ENCODE measurements around the gene MMP8. TPM values are rescaled to one million over a fixed set of nuclear protein-coding genes. Genes with fewer than 3 reads are reported as not detected.

The MMP8 gene
- total and polyA plus RNA-seq, 2 experiments from 2014 or later, result not detected

DNA sequence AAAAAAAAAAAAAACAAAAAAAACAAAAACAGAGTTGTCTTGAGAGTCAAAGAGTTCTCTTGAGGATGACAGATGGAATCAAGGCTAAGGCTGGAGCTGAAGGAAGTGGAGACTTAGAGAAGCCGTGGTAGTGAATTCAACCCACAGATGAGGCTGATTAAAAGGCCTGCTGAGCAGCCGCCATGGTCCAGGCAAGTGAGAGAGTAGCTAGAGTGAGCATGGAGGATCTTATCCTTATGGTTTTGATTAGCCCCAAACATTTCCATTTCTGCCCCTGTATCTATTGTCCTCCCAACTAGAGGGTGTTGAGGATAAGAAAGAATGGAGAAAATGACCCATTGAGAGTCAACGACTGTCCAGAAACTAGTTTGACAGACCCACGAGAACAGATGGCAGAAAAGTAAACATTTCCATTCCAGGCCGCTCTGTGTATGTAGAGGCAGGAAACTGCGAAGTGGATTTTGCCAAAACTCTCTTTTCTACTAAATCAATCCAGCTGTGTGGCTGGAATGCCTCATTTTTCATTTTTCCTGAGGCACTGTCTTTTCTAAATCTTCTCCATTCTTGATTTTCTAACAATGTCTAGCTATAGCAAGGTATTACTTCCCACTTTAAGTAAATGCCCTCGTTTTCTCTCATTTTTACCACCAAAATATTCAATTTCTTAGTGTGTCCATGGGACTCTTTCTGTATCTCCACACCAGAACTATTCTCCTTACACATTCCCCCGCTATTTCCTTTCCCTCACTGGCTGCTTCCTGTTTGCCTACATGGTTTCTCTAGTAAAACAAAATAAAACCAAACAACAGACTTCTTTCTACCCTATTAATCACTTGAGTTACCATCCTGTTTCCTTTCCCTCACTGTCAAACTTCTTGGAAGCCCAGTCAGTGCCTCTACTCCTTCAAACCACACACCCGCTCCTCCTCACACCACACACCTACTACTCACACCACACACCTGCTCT, 5.4 kb upstream of the MMP8 start:
- no peak overlapping the region for H3K27ac ChIP-seq
- H3K79me2 ChIP-seq (ENCODE audit: insufficient read depth), result no peaks in the 10 kb centered on the region
- TF ChIP-seq EZH2 (IDR thresholded peaks at IDR 0.05; ENCODE audit: insufficient read depth, poor library complexity, severe bottlenecking) (no peak), EZH2phosphoT487 (IDR thresholded peaks at IDR 0.05; ENCODE audit: insufficient read depth, low read depth) (no peak)
- 26 to 29% methylated on average over 9 of the region's 9 CpGs for WGBS, 2 experiments (ENCODE audit: low coverage in 1 of 2, low lambda C conversion rate in 2 of 2, missing lambda C conversion rate in 2 of 2)
- peaks cover 23% of the 10 kb centered on the region for H3K4me1 ChIP-seq (ENCODE audit: insufficient read depth)
- no peaks in the 10 kb centered on the region for H4K20me1 ChIP-seq (ENCODE audit: insufficient read depth)
- no peaks in the 10 kb centered on the region for H3K36me3 ChIP-seq (ENCODE audit: low read depth)
- H3F3A ChIP-seq (ENCODE audit: insufficient read depth), result peaks cover 17% of the 10 kb centered on the region; the same call in 1 of the 2 replicates
- H3K4me2 ChIP-seq (ENCODE audit: unreplicated experiment), result no peak overlapping the region
- H3K9ac ChIP-seq, result no peak overlapping the region
- H2AFZ ChIP-seq, result peak overlapping the region; percentile 65
- H3K9me2 ChIP-seq (ENCODE audit: insufficient read depth), result no peaks in the 10 kb centered on the region
- no peak overlapping the region for H3K4me3 ChIP-seq
- H3K9me3 ChIP-seq (ENCODE audit: low read depth), result no peaks in the 10 kb centered on the region
- in situ Hi-C loops (cut with MboI), result loop anchor here (10.0 kb wide), 1 partner anchor 205 kb away; no protein-coding TSS in a partner anchor
- peak; percentile 38 for DNase-seq
- H3K27me3 ChIP-seq (replicated peaks; ENCODE audit: insufficient read depth), result no peaks in the 10 kb centered on the region

DNA sequence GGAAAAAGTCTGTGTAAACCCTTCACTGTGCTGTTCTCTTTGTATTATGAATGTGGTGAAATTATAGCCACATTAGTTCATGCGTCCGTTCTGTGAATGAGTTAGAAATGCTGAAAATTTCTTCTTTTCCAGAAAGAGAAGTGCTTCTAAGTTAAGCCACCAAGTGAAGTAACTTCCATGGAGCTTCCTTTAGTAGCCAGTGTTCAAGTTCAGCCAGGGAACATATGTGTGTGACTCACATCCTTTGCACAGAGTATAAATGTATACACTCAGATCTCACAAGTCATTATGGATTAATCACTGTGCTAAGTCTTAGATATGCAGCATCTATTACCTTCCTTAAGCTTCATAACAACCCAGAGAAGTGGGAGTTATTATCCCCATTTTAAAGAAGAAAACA, 3.1 kb upstream of the MMP8 start:
- in situ Hi-C loops (cut with MboI), result no loop called here
- Histone ChIP-seq H3K9me2 (ENCODE audit: insufficient read depth) (no peaks in the 10 kb centered on the region), H2AFZ (no peak overlapping the region), H3K9ac (no peak overlapping the region), H3K36me3 (ENCODE audit: low read depth) (no peaks in the 10 kb centered on the region), H3K9me3 (ENCODE audit: low read depth) (no peaks in the 10 kb centered on the region), H4K20me1 (ENCODE audit: insufficient read depth) (no peaks in the 10 kb centered on the region), H3K27ac (no peak overlapping the region), H3K79me2 (ENCODE audit: insufficient read depth) (no peaks in the 10 kb centered on the region), H3K4me3 (no peak overlapping the region), H3K27me3 (replicated peaks; ENCODE audit: insufficient read depth) (no peaks in the 10 kb centered on the region), H3F3A (ENCODE audit: insufficient read depth) (peaks cover 21% of the 10 kb centered on the region; the same call in 1 of the 2 replicates), H3K4me2 (ENCODE audit: unreplicated experiment) (no peak overlapping the region), H3K4me1 (ENCODE audit: insufficient read depth) (peaks cover 27% of the 10 kb centered on the region)
- TF ChIP-seq EZH2phosphoT487 (IDR thresholded peaks at IDR 0.05; ENCODE audit: insufficient read depth, low read depth), result no peak
- no peak for TF ChIP-seq EZH2 (IDR thresholded peaks at IDR 0.05; ENCODE audit: insufficient read depth, poor library complexity, severe bottlenecking)
- DNase-seq, result peak; percentile 54
- WGBS, 2 experiments (ENCODE audit: low coverage in 1 of 2, low lambda C conversion rate in 2 of 2, missing lambda C conversion rate in 2 of 2), result 89 to 93% methylated on average over 2 of the region's 2 CpGs

DNA sequence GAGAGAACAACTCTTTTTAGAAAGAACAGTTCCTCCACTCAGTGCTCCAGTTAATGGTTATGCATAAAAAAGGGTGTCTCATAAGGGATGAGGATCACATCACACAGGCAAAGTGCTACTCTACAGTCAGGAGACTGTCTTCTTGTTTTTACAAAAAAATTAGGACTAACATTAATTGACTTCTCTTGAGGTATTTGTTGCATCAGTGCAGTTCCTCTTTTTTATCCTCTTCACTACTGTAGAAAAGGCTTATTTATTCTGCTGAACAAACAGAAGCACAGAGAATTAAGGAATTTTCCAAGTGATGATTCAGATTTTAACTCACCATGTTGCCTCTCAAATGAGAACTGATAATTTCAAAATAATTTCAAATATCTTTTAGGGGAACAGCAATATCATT, 1.9 kb downstream of the MMP8 start:
- Histone ChIP-seq H3K27ac (no peak overlapping the region), H2AFZ (no peak overlapping the region), H3K27me3 (replicated peaks; ENCODE audit: insufficient read depth) (peaks cover 5% of the 10 kb centered on the region; the same call in 1 of the 2 replicates), H3K4me3 (no peak overlapping the region), H3K4me1 (ENCODE audit: insufficient read depth) (peaks cover 14% of the 10 kb centered on the region; the same call in 1 of the 2 replicates), H3K79me2 (ENCODE audit: insufficient read depth) (no peaks in the 10 kb centered on the region), H3K9ac (no peak overlapping the region), H3F3A (ENCODE audit: insufficient read depth) (peaks cover 12% of the 10 kb centered on the region; the same call in 1 of the 2 replicates), H3K9me2 (ENCODE audit: insufficient read depth) (no peaks in the 10 kb centered on the region), H3K9me3 (ENCODE audit: low read depth) (no peaks in the 10 kb centered on the region), H3K4me2 (ENCODE audit: unreplicated experiment) (no peak overlapping the region), H4K20me1 (ENCODE audit: insufficient read depth) (no peaks in the 10 kb centered on the region), H3K36me3 (ENCODE audit: low read depth) (no peaks in the 10 kb centered on the region)
- TF ChIP-seq EZH2 (IDR thresholded peaks at IDR 0.05; ENCODE audit: insufficient read depth, poor library complexity, severe bottlenecking) (no peak), EZH2phosphoT487 (IDR thresholded peaks at IDR 0.05; ENCODE audit: insufficient read depth, low read depth) (no peak)
- in situ Hi-C loops (cut with MboI), result no loop called here
- no peak for DNase-seq

DNA sequence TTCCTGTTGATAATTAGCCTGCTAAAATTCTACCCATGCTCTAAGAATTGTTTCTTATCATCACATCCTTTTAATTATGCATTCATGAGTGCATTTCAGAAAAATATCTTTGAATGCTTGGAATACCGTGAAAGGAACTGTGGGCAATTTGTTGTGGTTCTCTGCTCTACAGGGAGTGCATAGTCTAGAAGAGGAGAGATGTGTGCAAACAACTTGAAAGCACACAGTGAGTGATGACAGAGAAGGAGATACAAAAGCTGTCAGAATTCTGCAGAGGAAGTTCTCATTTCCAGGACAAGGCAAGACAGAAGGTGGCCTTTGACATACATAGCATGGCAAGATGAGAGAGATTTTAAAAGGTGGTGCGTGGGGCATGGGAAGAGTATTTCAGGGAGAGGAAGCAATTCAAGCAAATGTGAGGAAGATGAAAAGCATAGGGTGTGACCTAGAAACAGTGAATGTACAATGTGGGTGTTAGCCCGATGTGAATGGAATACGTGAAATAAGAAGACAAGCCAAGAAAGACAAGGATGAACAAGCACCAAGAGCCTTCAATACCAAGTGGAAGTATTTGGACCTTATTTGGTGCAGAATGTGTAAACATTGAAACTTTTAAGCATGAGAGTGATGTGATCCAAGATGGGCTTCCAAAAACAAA, 5.0 kb downstream of the MMP8 start:
- H3K9me2 ChIP-seq (ENCODE audit: insufficient read depth), result no peaks in the 10 kb centered on the region
- no peak overlapping the region for H3K27ac ChIP-seq
- no peak for DNase-seq
- H3K36me3 ChIP-seq (ENCODE audit: low read depth), result no peaks in the 10 kb centered on the region
- H3K4me2 ChIP-seq (ENCODE audit: unreplicated experiment), result no peak overlapping the region
- in situ Hi-C loops (cut with MboI), result no loop called here
- H3K9me3 ChIP-seq (ENCODE audit: low read depth), result no peaks in the 10 kb centered on the region
- H3K27me3 ChIP-seq (replicated peaks; ENCODE audit: insufficient read depth), result peaks cover 12% of the 10 kb centered on the region
- no peak overlapping the region for H3K9ac ChIP-seq
- H3K4me1 ChIP-seq (ENCODE audit: insufficient read depth), result 0 out of 2 replicates have a peak, but pooled peaks cover under 1% of the 10 kb centered on the region
- no peaks in the 10 kb centered on the region for H3F3A ChIP-seq (ENCODE audit: insufficient read depth)
- no peaks in the 10 kb centered on the region for H3K79me2 ChIP-seq (ENCODE audit: insufficient read depth)
- no peak overlapping the region for H3K4me3 ChIP-seq
- TF ChIP-seq EZH2 (IDR thresholded peaks at IDR 0.05; ENCODE audit: insufficient read depth, poor library complexity, severe bottlenecking), result no peak
- TF ChIP-seq EZH2phosphoT487 (IDR thresholded peaks at IDR 0.05; ENCODE audit: insufficient read depth, low read depth), result no peak
- no peak overlapping the region for H2AFZ ChIP-seq
- no peaks in the 10 kb centered on the region for H4K20me1 ChIP-seq (ENCODE audit: insufficient read depth)
- 39 to 49% methylated on average over 4 of the region's 4 CpGs for WGBS, 2 experiments (ENCODE audit: low coverage in 1 of 2, low lambda C conversion rate in 2 of 2, missing lambda C conversion rate in 2 of 2)
